Chondrocyte (in vitro differentiated cells): ENCODE results near the gene USP24. TPM values are rescaled to one million over a fixed set of nuclear protein-coding genes. Genes with fewer than 3 reads are reported as not detected.

Source experiments
- DNase-seq: peaks from one replicate; pipeline ENCODE4 v3.0.0; 2021; ENCODE audit warnings: mixed read lengths, low spot score
- H3K27ac Mint-ChIP-seq: one replicate; pipeline ENCODE4 v1.8.0; 2021; ENCODE audit warnings: mild to moderate bottlenecking, moderate library complexity, mixed read lengths; ENCODE audit not compliant: unreplicated experiment
- H3K27me3 Mint-ChIP-seq: 2 replicates; pipeline ENCODE4 v1.8.0; 2021; ENCODE audit warnings: low read depth, mixed read lengths
- H3K36me3 Mint-ChIP-seq: 2 replicates; pipeline ENCODE4 v1.8.0; 2021; ENCODE audit warnings: low read depth, mixed read lengths
- H3K4me1 Mint-ChIP-seq: 2 replicates; pipeline ENCODE4 v1.8.0; 2021; ENCODE audit warnings: low read depth, mild to moderate bottlenecking, mixed read lengths
- H3K4me3 Mint-ChIP-seq: one replicate; pipeline ENCODE4 v1.8.0; 2021; ENCODE audit warnings: mild to moderate bottlenecking, moderate library complexity, mixed read lengths; ENCODE audit not compliant: unreplicated experiment
- H3K9me3 Mint-ChIP-seq: 2 replicates; pipeline ENCODE4 v1.8.0; 2021; ENCODE audit warnings: low read depth, mixed read lengths
- CTCF ChIP-seq: fragments of 200-600 bp; sonication (generic); IDR thresholded peaks from 2 replicates; pipeline ENCODE4 v1.5.0; 2021; ENCODE audit warnings: antibody characterized with exemption, mild to moderate bottlenecking, moderate library complexity
- total RNA-seq: library from RNA; stranded (reverse); gene quantifications from 3 replicates; pipeline ENCODE4 v1.2.1, GENCODE V29; 2021

USP24 gene
- total RNA-seq, 1 donor from 2014 or later = 25.8 TPM

GRCh38 chr1:55190109-55190508 is 25.1 kb downstream of the USP24 start:
- no peaks in the 10 kb centered on the region for H3K27me3 Mint-ChIP-seq
- no peak overlapping the region for H3K27ac Mint-ChIP-seq
- no peak overlapping the region for H3K4me3 Mint-ChIP-seq
- DNase-seq = no peak
- no peaks in the 10 kb centered on the region for H3K36me3 Mint-ChIP-seq
- peaks cover 8% of the 10 kb centered on the region for H3K4me1 Mint-ChIP-seq
- H3K9me3 Mint-ChIP-seq = no peaks in the 10 kb centered on the region
- TF ChIP-seq CTCF = no peak

- H3K4me1 Mint-ChIP-seq = peaks cover 6% of the 10 kb centered on the region
- TF ChIP-seq CTCF = no peak
- H3K9me3 Mint-ChIP-seq = peaks cover 5% of the 10 kb centered on the region
- no peaks in the 10 kb centered on the region for H3K36me3 Mint-ChIP-seq
- H3K4me3 Mint-ChIP-seq = no peak overlapping the region
- no peaks in the 10 kb centered on the region for H3K27me3 Mint-ChIP-seq
- no peak overlapping the region for H3K27ac Mint-ChIP-seq
- DNase-seq = no peak
Observed at GRCh38 chr1:55188909-55189308, 26.3 kb downstream of the USP24 start.

DNA sequence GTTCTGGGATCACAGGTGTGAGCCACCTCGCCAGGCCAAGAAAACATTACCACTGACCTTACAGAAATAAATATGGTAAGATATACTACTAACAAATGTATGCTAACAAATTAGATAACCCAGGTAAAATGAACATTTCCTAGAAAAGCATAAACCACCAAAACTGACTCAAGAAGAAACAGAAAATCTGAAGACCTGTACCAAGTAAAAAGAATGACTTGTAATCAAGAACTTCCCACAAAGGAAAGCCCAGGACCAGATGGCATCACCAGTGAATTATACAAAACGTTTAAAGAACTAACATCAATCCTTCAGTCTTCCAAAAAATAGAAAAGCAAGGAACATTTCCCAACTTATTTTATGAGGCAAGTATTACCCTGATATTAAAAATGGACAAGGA is 29.3 kb downstream of the USP24 start:
- peaks cover 3% of the 10 kb centered on the region for H3K4me1 Mint-ChIP-seq
- no peak overlapping the region for H3K27ac Mint-ChIP-seq
- peaks cover 8% of the 10 kb centered on the region for H3K9me3 Mint-ChIP-seq
- no peak overlapping the region for H3K4me3 Mint-ChIP-seq
- no peak for TF ChIP-seq CTCF
- no peaks in the 10 kb centered on the region for H3K36me3 Mint-ChIP-seq
- DNase-seq = no peak
- no peaks in the 10 kb centered on the region for H3K27me3 Mint-ChIP-seq

- no peak overlapping the region for H3K4me3 Mint-ChIP-seq
- H3K36me3 Mint-ChIP-seq = no peaks in the 10 kb centered on the region
- peaks cover 3% of the 10 kb centered on the region for H3K4me1 Mint-ChIP-seq
- no peaks in the 10 kb centered on the region for H3K27me3 Mint-ChIP-seq
- H3K27ac Mint-ChIP-seq = no peak overlapping the region
- no peak for TF ChIP-seq CTCF
- DNase-seq = no peak
- H3K9me3 Mint-ChIP-seq = peaks cover 8% of the 10 kb centered on the region
Observed at GRCh38 chr1:55184859-55185258, 30.3 kb downstream of the USP24 start.

DNA sequence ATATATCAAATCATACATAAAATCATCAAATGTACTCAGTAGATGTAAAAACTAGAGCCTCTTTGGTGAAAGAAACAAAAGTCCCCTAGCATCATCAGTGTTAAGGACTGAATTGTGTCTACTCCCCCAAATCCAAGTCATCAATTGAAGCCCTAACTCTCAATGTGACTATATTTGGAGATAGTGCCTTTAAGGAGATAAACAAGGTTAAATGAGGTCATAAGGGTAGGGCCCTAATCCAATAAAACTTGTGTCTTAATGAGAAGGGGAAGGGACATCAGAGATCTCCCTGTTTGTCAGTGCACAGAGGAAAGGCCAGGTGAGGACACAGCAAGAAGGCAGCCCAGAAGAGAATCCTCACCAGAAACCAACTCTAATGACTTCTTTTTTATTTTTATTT is 33.5 kb downstream of the USP24 start:
- no peak for TF ChIP-seq CTCF
- DNase-seq = no peak
- H3K4me3 Mint-ChIP-seq = no peak overlapping the region
- H3K27me3 Mint-ChIP-seq = no peaks in the 10 kb centered on the region
- no peaks in the 10 kb centered on the region for H3K36me3 Mint-ChIP-seq
- peaks cover 13% of the 10 kb centered on the region for H3K9me3 Mint-ChIP-seq
- H3K27ac Mint-ChIP-seq = no peak overlapping the region
- peaks cover 3% of the 10 kb centered on the region for H3K4me1 Mint-ChIP-seq
